H1 (cell line): ENCODE results near the gene SESN1. TPM values are rescaled to one million over a fixed set of nuclear protein-coding genes. Genes with fewer than 3 reads are reported as not detected.

Source experiments
- CHD1 ChIP-seq: IDR thresholded peaks from 2 replicates; pipeline ENCODE4 v1.6.1; 2012; ENCODE audit warnings: low read depth, low read length, improper control_type of control experiment
- CHD7 ChIP-seq: fragments of 300-600 bp; sonication (generic); IDR thresholded peaks from 2 replicates; pipeline ENCODE4 v1.7.1; 2012; ENCODE audit warnings: low read length, moderate library complexity, mild to moderate bottlenecking, inconsistent platforms; ENCODE audit not compliant: insufficient replicate concordance
- KDM4A ChIP-seq: IDR thresholded peaks from one replicate; pipeline ENCODE4 v1.7.1; 2012; ENCODE audit warnings: low read depth, mild to moderate bottlenecking, moderate library complexity, low read length, inconsistent platforms; ENCODE audit not compliant: severe bottlenecking
- MAX ChIP-seq: IDR thresholded peaks from 2 replicates; pipeline ENCODE4 v1.6.1; 2012; ENCODE audit warnings: inconsistent platforms
- SP2 ChIP-seq: IDR thresholded peaks from 2 replicates; pipeline ENCODE4 v1.6.1; 2012; ENCODE audit warnings: mild to moderate bottlenecking, low read length, inconsistent platforms
- YY1 ChIP-seq: IDR thresholded peaks from 2 replicates; pipeline ENCODE4 v1.6.1; 2011; ENCODE audit warnings: low read depth, mild to moderate bottlenecking, low read length
- polyA plus RNA-seq, 7 experiments: library from polyadenylated mRNA; depleted of rRNA in 3 of 7; stranded (reverse) in 5 of 7; unstranded in 2 of 7; fragments of >200 nt in 5 of 7; fragments of 200-250 nt in 2 of 7; gene quantifications; 1 replicate in 5 of 7; 2 replicates in 1 of 7; 4 replicates in 1 of 7; pipeline versions ENCODE4 v1.2.1 to v1.2.3, GENCODE V29; 2011 to 2013; ENCODE audit warnings: missing spikeins in 2 of 7, mixed read lengths in 2 of 7
- total RNA-seq: library from RNA; stranded (reverse); fragmentation: NEBNext Ultra II Directional; extraction: Animal tissue kit (Norgen Biotek cat#: 25700); gene quantifications from 2 replicates; pipeline ENCODE4 v1.2.1, GENCODE V29; 2021

SESN1 gene
- total and polyA plus RNA-seq, 2 of the 8 experiments (the other 6 are each of a cell fraction or from before 2014, with no cell fraction given): 12.8 to 15.6 TPM

GRCh38 chr6:109050012-109050411, 44.6 kb downstream of the SESN1 start (continued):
- no peak for TF ChIP-seq CHD7
- TF ChIP-seq KDM4A: no peak
- TF ChIP-seq CHD1: no peak
- TF ChIP-seq MAX: no peak
- no peak for TF ChIP-seq SP2
- TF ChIP-seq YY1: no peak
